K562 (cell line): ENCODE results near the gene PTPRG. TPM values are rescaled to one million over a fixed set of nuclear protein-coding genes. Genes with fewer than 3 reads are reported as not detected.

Source experiments
- CLOCK ChIP-seq: fragments of 250-450 bp; sonication (Bioruptor Pico); IDR thresholded peaks from 2 replicates; pipeline ENCODE4 v1.4.0; 2020; ENCODE audit warnings: mild to moderate bottlenecking, moderate library complexity, borderline replicate concordance
- MCM2 ChIP-seq: fragments of 450-650 bp; IDR thresholded peaks from 2 replicates; pipeline ENCODE4 v1.6.1; 2017; ENCODE audit warnings: low read depth, mild to moderate bottlenecking
- NR1H2 ChIP-seq: sonication (generic); formaldehyde crosslinking; IDR thresholded peaks from 2 replicates; pipeline ENCODE4 v1.4.0; 2020; ENCODE audit warnings: mild to moderate bottlenecking, missing genetic modification reagents
- PHB2 ChIP-seq: fragments of 450-650 bp; IDR thresholded peaks from 2 replicates; pipeline ENCODE4 v1.6.1; 2017; ENCODE audit warnings: low read depth
- SREBF2 ChIP-seq: sonication (generic); formaldehyde crosslinking; IDR thresholded peaks from 2 replicates; pipeline ENCODE4 v1.4.0; 2020; ENCODE audit warnings: mild to moderate bottlenecking, missing genetic modification reagents
- ZNF609 ChIP-seq: sonication (generic); formaldehyde crosslinking; IDR thresholded peaks from 2 replicates; pipeline ENCODE4 v1.8.1; 2023; ENCODE audit warnings: missing genetic modification reagents, mild to moderate bottlenecking, borderline replicate concordance
- polyA plus RNA-seq, 8 experiments: library from polyadenylated mRNA; depleted of rRNA in 4 of 8; stranded (reverse) in 5 of 8; unstranded in 3 of 8; fragments of >200 nt; fragmentation: Nextera tagmentation in 2 of 8; fragmentation: Illumina TruSeq in 1 of 8; extraction: Ambion mirVana in 2 of 8; extraction: Trizol in 1 of 8; gene quantifications; 2 replicates each; pipeline versions ENCODE4 v1.2.1 to v1.2.3, GENCODE V29; 2011 to 2014; ENCODE audit warnings: inconsistent platforms in 1 of 8, missing spikeins in 1 of 8
- total RNA-seq, 7 experiments: library from RNA; depleted of rRNA in 6 of 7; stranded (reverse); fragments of >200 nt in 6 of 7; fragmentation: Illumina TruSeq in 2 of 7; extraction: Trizol in 2 of 7; gene quantifications; 2 replicates each; pipeline versions ENCODE4 v1.2.1 to v1.2.3, GENCODE V29; 2011 to 2021; ENCODE audit warnings: low replicate concordance in 1 of 7

The PTPRG gene
- total and polyA plus RNA-seq, 9 of the 15 experiments (the other 6 are each of a cell fraction or from before 2014, with no cell fraction given), result 0.16 TPM; not detected in 8

GRCh38 chr3:61750766-61751165 lies 189.4 kb downstream of the PTPRG start (continued):
- TF ChIP-seq ZNF609, result no peak
- TF ChIP-seq NR1H2 (CRISPR knock-in tag), result no peak
- TF ChIP-seq CLOCK, result no peak
- TF ChIP-seq MCM2, result no peak
- TF ChIP-seq SREBF2, result no peak
- no peak for TF ChIP-seq PHB2
